GM18498 (cell line): ENCODE results near the gene DCLK1.
"Not testable (repeated sequence)": the region's sequence is repeated elsewhere in the genome, so short reads cannot be mapped to it uniquely, and the experiment has no call there.

ENCODE experiments used
- ATAC-seq: cut with Tn5 transposase; IDR thresholded peaks from one replicate; pipeline ENCODE4 v1.9.1; 2021; ENCODE audit warnings: mild to moderate bottlenecking, moderate library complexity; ENCODE audit not compliant: unreplicated experiment

DCLK1 gene

GRCh38 chr13:36088463-36088862, 42.7 kb downstream of the DCLK1 start:
- no peak for ATAC-seq

- no peak for ATAC-seq
Measured at GRCh38 chr13:36088001-36088400, 43.2 kb downstream of the DCLK1 start.

DNA sequence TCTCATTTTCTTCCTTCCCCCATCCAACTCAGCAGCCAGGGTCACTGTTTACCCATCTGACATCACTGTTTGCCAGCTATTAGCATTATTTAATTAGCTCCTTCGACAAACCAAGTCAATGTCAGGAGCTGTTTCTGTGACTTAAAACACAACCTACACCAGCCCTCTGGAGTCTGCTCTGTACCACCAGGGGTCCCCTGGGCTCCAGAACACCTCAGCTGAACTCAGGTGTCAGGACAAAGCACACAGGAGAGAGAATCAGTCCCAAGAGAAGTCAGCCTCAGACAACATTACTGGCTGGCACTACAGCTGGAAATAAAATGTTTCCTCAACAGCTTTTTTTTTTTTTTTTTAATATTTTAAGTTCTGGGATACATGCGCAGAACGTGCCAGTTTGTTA, 45.1 kb downstream of the DCLK1 start:
- no peak for ATAC-seq

GRCh38 chr13:36084131-36084530, 47.1 kb downstream of the DCLK1 start:
- ATAC-seq, result no peak

GRCh38 chr13:36082806-36083205, 48.4 kb downstream of the DCLK1 start:
- no peak for ATAC-seq

DNA sequence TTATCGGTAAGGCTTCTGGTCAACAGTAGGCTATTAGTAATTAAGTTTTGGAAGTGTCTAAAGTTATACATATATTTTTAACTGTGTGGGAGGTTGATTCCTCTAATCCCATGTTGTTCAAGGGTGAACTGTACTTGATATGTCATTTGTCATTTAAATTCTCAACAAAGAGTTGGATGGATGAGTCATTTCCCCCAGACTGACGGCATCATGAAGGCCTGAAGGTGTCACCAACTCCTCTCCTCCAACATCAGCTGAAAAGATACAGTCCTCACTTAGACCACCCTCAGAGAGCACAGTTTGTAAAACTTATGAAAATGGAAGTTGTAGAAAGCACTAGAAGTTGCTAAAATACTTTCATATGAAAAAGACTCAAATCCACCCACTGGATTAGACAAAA, 48.8 kb downstream of the DCLK1 start:
- no peak for ATAC-seq

DNA sequence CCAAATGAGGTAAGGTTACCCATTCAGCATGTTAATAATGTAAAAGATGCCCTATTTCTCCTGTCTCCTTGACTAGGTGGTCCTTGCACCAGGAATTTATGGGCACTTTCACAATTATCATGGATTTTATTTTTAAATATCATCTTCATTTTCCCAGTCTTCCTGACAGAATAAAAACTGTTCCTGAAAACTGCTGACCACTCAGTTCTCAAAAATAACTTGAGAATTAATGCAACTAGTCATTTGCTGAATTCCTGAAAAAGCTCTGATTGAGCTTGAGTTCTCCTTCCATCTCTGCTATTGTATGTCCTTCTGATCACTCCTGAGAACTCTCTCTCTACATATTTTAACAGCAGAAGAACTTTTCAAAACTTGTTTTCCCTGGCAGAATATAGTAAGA, 55.0 kb downstream of the DCLK1 start:
- ATAC-seq, result no peak

DNA sequence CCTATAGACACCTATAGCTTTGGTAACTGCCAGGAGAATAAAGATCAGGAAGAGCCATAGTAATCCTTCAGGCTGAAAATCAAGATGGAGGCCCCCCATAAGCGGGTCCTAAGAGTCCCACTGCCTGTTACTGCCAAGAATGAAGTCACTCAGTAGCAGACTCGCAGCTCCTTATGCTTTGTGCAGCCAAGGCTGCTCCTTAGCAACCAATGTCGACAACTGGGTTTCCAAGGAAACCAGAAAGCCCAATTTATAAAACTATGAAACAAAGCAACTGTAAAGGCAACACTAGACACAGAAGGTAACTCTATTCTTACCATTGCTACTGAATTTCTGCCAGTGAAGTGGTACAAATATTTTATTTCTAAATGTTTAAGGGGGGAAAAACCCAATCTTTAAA, 56.5 kb downstream of the DCLK1 start:
- ATAC-seq, result no peak

GRCh38 chr13:36072152-36072935, 58.8 kb downstream of the DCLK1 start:
- no peak for ATAC-seq

DNA sequence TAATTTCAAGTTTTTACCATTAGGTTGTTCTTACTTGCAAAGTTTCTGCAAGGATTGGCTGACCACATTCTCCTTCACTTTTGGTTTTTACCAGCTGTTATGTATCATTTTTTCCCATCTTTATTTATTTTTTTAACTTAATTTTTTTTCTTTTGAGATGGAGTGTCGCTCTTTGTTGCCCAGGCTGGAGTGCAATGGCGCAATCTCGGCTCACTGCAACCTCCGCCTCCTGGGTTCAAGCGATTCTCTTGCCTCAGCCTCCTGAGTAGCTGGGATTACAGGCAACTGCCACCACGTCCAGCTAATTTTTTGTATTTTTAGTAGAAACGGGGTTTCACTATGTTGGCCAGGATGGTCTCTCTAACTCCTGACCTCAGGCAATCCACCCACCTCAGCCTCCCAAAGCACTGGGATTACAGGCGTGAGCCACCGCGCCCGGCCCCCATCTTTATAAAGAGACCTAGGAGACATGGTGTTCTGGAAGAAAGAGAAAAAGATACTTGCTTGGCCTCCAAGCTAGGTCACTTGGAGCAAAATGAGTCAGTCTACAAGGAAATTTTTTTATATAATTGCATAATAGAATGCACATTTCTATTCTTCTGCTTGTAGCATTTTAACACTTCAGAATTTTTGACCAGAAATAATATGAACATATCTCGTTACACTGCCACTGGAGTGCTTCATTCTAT, 60.5 kb downstream of the DCLK1 start:
- not testable (repeated sequence) for ATAC-seq

DNA sequence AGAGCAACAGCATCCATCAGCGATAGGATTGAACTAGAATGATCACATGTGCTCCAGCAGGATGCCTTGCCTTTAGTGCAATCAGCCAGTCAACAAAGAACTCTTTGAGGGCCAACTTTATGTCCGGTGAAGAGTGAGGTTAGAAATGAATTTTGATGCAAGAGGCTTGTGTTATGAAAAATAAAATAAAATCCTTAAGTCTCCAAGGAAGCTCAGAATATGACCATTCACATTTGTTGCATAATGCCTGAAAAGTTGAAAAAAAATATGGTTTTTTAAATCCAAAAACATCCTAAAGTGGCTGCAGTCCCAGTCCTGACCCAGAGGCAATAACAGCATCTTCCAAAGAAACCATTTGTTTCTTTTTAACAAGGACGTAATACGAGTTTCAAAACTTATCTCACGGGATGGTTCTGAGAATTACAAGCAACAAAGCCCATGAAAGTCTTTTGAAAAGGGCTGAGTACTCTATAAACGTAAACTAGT, 61.3 kb downstream of the DCLK1 start:
- no peak for ATAC-seq

- no peak for ATAC-seq
Measured at GRCh38 chr13:36068991-36069390, 62.2 kb downstream of the DCLK1 start.

DNA sequence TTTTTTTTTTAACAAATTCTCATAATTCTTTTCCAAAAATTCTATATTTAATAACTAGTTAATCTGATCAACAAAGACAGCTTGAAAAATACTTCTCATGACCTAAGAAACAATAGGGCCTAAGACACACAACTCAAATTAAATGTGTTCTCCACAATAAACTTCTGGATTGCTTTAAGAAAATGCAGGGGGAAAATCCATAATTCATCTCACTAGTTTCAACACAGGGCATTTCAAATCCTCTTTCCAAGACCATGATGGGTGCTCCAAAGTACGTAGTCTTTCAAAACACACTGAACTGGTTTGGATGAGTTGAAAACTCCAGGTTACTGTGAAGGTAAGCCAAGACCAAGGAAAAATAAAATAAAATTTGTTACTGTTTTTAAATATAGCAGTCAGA, 62.6 kb downstream of the DCLK1 start:
- ATAC-seq, result no peak

DNA sequence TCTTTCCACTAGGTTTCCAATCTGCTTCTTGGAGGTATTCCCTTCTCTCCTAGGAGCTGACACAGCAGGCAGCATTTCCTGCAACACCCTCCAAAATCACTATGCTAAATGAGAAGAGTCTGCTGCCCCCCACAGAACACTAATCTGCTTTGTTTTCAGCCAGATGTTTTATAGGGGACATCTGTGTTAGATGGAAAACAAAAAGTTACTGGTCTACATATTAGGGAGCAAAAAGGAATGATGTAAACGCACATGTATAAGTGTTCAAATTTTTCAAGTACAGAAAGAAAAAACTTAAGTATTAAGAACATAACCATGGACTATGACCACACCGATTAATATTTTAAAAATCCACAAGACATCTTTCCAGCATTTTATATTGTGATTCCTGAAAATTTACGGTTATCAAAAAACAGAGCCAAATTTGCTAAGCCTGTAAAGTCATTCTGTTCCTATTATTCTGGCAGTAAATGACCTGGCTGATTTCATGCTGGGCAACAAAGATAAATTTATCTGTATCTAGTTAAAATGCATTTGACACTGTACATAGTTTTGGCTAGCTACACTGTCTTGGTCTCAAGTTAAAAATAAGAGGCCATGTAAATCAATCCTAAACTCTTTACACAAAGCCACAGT, 63.3 kb downstream of the DCLK1 start:
- ATAC-seq, result no peak

DNA sequence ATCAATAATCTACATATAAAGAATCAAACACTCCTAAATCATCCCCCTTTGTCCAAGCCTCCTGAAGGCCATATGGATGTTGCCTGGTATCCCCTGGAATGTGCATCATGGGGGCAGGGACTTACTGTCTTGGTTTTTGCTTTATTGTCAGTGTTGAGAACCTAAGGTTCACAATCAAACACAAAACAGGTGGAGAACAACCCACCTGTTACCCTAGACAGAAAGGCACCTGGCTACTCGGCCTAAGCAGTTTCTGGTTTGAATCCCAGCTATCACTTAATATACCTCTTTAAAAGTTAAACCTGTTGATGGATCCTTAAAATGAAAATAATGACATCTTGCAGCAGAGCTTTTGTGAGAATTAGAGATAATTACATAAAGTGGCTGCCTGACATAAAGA, 68.9 kb downstream of the DCLK1 start:
- no peak for ATAC-seq

- no peak for ATAC-seq
Measured at GRCh38 chr13:36061621-36062020, 69.6 kb downstream of the DCLK1 start.

DNA sequence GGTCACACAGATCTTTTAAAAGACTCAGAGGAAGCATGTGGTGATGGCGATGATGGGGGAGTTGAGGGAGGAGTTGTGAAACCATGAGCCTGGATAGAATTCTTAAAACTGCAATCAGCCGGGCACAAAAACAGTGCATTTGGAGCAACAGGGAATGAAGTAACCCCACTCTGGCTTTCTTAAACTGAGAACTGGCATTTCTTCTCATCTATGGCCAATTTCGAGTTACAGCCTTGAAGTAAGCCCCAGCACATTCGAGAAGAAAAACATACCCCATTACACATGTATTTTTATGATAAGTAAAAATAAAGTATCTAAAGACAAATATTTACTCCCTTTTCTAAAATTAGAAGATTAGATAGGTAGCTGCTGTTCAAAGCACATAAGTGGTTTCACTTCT, 70.1 kb downstream of the DCLK1 start:
- no peak for ATAC-seq

- ATAC-seq, result no peak
Measured at GRCh38 chr13:36059321-36059720, 71.9 kb downstream of the DCLK1 start.

DNA sequence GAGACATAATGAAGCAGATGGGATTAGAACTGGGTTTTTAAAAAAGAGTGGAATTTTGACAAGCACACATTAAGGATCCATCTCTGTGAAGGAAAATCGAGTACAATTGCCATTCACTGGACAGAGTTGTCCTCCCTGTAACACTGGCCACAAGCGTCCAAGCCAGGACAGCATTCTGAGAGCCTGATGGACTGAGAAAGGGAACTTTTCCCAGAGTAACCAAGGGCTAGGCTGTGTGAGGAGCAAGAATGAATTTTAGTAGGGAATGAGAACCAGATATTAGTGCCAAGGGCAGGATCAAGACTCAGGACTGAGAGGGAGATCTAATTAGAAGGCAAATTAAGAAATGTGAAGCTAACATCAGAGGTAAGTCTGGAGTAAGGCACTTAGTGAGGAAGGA, 73.1 kb downstream of the DCLK1 start:
- ATAC-seq, result no peak

- no peak for ATAC-seq
Measured at GRCh38 chr13:36057547-36057946, 73.6 kb downstream of the DCLK1 start.

DNA sequence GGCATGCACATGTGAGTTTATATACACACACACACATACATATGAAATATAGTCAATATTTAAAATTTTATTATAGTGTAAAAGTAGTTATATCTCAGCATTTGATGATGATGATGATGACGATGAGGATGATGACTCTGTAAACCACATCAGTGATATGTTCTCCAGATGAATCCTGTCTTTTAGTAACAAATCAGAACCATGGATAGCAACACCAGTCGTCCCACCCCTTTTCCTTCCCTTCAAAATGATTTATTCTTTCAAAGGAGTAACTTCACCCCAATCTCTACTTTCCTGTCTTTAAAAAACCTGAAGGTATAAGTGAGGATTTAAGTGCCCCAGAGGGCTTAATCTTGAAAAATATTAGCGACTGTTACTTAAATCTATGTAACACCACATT, 74.1 kb downstream of the DCLK1 start:
- ATAC-seq, result no peak

GRCh38 chr13:36055366-36055765, 75.8 kb downstream of the DCLK1 start:
- ATAC-seq, result no peak
